Measurements from ENCODE around the gene R3HDM2.

Gene R3HDM2

GRCh38 chr12:57268264-57268663 lies 162.6 kb downstream of the R3HDM2 start:
- DNase-seq (ENCODE audit: low spot score) = no peak

GRCh38 chr12:57266681-57267080 lies 164.2 kb downstream of the R3HDM2 start:
- no peak for DNase-seq (ENCODE audit: low spot score)

GRCh38 chr12:57263096-57263495 lies 167.7 kb downstream of the R3HDM2 start:
- DNase-seq (ENCODE audit: low spot score) = no peak

- no peak for DNase-seq (ENCODE audit: low spot score)
Measured at GRCh38 chr12:57262126-57262822, 168.6 kb downstream of the R3HDM2 start.

GRCh38 chr12:57261428-57261865 lies 169.4 kb downstream of the R3HDM2 start:
- no peak for DNase-seq (ENCODE audit: low spot score)

- DNase-seq (ENCODE audit: low spot score) = no peak
Measured at GRCh38 chr12:57260366-57260765, 170.5 kb downstream of the R3HDM2 start.

- no peak for DNase-seq (ENCODE audit: low spot score)
Measured at GRCh38 chr12:57258977-57259970, 171.6 kb downstream of the R3HDM2 start.

GRCh38 chr12:57255916-57256315 lies 174.9 kb downstream of the R3HDM2 start:
- no peak for DNase-seq (ENCODE audit: low spot score)

- no peak for DNase-seq (ENCODE audit: low spot score)
Measured at GRCh38 chr12:57254506-57255280, 176.2 kb downstream of the R3HDM2 start.

GRCh38 chr12:57250956-57251355 lies 179.9 kb downstream of the R3HDM2 start, which contains the start of gene STAC3:
TSS of gene STAC3 (minus strand) at chr12:57251187. CDS start at chr12:57249636, 1,551 bp downstream.
- no peak for DNase-seq (ENCODE audit: low spot score)

GRCh38 chr12:57250541-57250940 lies 180.3 kb downstream of the R3HDM2 start:
- DNase-seq (ENCODE audit: low spot score) = no peak

- no peak for DNase-seq (ENCODE audit: low spot score)
Measured at GRCh38 chr12:57248934-57249742, 181.7 kb downstream of the R3HDM2 start.

GRCh38 chr12:57247041-57247440 lies 183.8 kb downstream of the R3HDM2 start:
- DNase-seq (ENCODE audit: low spot score) = no peak

- no peak for DNase-seq (ENCODE audit: low spot score)
Measured at GRCh38 chr12:57244312-57244696, 186.5 kb downstream of the R3HDM2 start.

- DNase-seq (ENCODE audit: low spot score) = peak; percentile 88
Measured at GRCh38 chr12:57243521-57244311, 187.1 kb downstream of the R3HDM2 start.

- DNase-seq (ENCODE audit: low spot score) = peak; percentile 83
Measured at GRCh38 chr12:57242691-57243454, 188.0 kb downstream of the R3HDM2 start.

- no peak for DNase-seq (ENCODE audit: low spot score)
Measured at GRCh38 chr12:57242329-57242690, 188.5 kb downstream of the R3HDM2 start.

- no peak for DNase-seq (ENCODE audit: low spot score)
Measured at GRCh38 chr12:57241402-57242310, 189.2 kb downstream of the R3HDM2 start.
